GM12891 (cell line): ENCODE results near the gene INPP4A.

ENCODE experiments used
- DNase-seq: peaks from one replicate; pipeline ENCODE4 v3.0.0; 2011; ENCODE audit warnings: low spot score; ENCODE audit not compliant: insufficient read length
- FAIRE-seq: peaks from 2 replicates; lab custom pipeline; 2011; peaks lifted over from hg19 to GRCh38; lab: Jason Lieb, UNC
- PAX5 ChIP-seq: IDR thresholded peaks from 2 replicates; pipeline ENCODE4 v1.6.1; 2011; ENCODE audit warnings: low read length, moderate library complexity, mild to moderate bottlenecking; ENCODE audit not compliant: insufficient read depth, severe bottlenecking
- POLR2A ChIP-seq: IDR thresholded peaks from 2 replicates; pipeline ENCODE4 v1.6.1; 2011; ENCODE audit warnings: low read depth, low read length, control low read depth
- POLR2AphosphoS5 ChIP-seq: IDR thresholded peaks from 2 replicates; pipeline ENCODE4 v1.6.1; 2011; ENCODE audit warnings: low read depth, low read length, control low read depth
- POU2F2 ChIP-seq: IDR thresholded peaks from 2 replicates; pipeline ENCODE4 v1.6.1; 2011; ENCODE audit warnings: low read depth, mild to moderate bottlenecking, control low read depth, low read length, moderate library complexity
- SPI1 ChIP-seq: IDR thresholded peaks from 2 replicates; pipeline ENCODE4 v1.6.1; 2011; ENCODE audit warnings: low read depth, low read length, control low read depth
- TAF1 ChIP-seq: IDR thresholded peaks from 2 replicates; pipeline ENCODE4 v1.6.1; 2011; ENCODE audit warnings: low read depth, low read length, control low read depth

INPP4A gene

GRCh38 chr2:98568161-98568956 lies 123.7 kb downstream of the INPP4A start:
- TF ChIP-seq POU2F2 = no peak
- no peak for TF ChIP-seq PAX5
- FAIRE-seq (no peak), DNase-seq (no peak)

GRCh38 chr2:98569197-98569793 lies 124.6 kb downstream of the INPP4A start:
- DNase-seq (peak; percentile 74), FAIRE-seq (peak; percentile 87)
- TF ChIP-seq TAF1 = no peak
- no peak for TF ChIP-seq SPI1
- no peak for TF ChIP-seq PAX5
- TF ChIP-seq POU2F2 = no peak
- TF ChIP-seq POLR2AphosphoS5 = no peak
- TF ChIP-seq POLR2A = no peak

GRCh38 chr2:98569915-98570314 lies 125.3 kb downstream of the INPP4A start:
- TF ChIP-seq POLR2A (no peak), TAF1 (no peak), POLR2AphosphoS5 (no peak), PAX5 (no peak), SPI1 (no peak), POU2F2 (no peak)
- DNase-seq = no peak
- FAIRE-seq = no peak

GRCh38 chr2:98570356-98570755 lies 125.7 kb downstream of the INPP4A start:
- FAIRE-seq (no peak), DNase-seq (no peak)
- TF ChIP-seq POU2F2 (no peak), SPI1 (no peak), PAX5 (no peak), POLR2AphosphoS5 (no peak), POLR2A (no peak), TAF1 (no peak)

GRCh38 chr2:98571121-98571701 lies 126.6 kb downstream of the INPP4A start:
- no peak for FAIRE-seq
- no peak for TF ChIP-seq SPI1
- TF ChIP-seq POLR2A = no peak
- no peak for TF ChIP-seq PAX5
- DNase-seq = no peak

GRCh38 chr2:98571796-98572195 lies 127.1 kb downstream of the INPP4A start:
- DNase-seq (no peak), FAIRE-seq (no peak)
- no peak for TF ChIP-seq POU2F2
- TF ChIP-seq PAX5 = no peak
- no peak for TF ChIP-seq SPI1
- TF ChIP-seq POLR2AphosphoS5 = no peak
- TF ChIP-seq POLR2A = no peak
- TF ChIP-seq TAF1 = no peak

GRCh38 chr2:98572211-98572610 lies 127.6 kb downstream of the INPP4A start:
- TF ChIP-seq SPI1 (no peak), PAX5 (no peak), POLR2AphosphoS5 (no peak), TAF1 (no peak), POLR2A (no peak), POU2F2 (no peak)
- no peak for FAIRE-seq

GRCh38 chr2:98572676-98573075 lies 128.0 kb downstream of the INPP4A start:
- DNase-seq (no peak), FAIRE-seq (no peak)
- no peak for TF ChIP-seq POLR2AphosphoS5
- no peak for TF ChIP-seq SPI1
- TF ChIP-seq PAX5 = no peak
- TF ChIP-seq POLR2A = no peak
- TF ChIP-seq TAF1 = no peak
- no peak for TF ChIP-seq POU2F2

More at GRCh38 chr2:98572211-98572610, 127.6 kb downstream of the INPP4A start:
- DNase-seq = no peak

GRCh38 chr2:98573426-98573825 lies 128.8 kb downstream of the INPP4A start:
- TF ChIP-seq POU2F2 (no peak), PAX5 (no peak), TAF1 (no peak), POLR2A (no peak), POLR2AphosphoS5 (no peak), SPI1 (no peak)
- FAIRE-seq = no peak
- DNase-seq = no peak

- FAIRE-seq (no peak), DNase-seq (no peak)
- TF ChIP-seq POLR2A (no peak), TAF1 (no peak), PAX5 (no peak), POU2F2 (no peak), POLR2AphosphoS5 (no peak), SPI1 (no peak)
These were observed 132.1 kb downstream of the INPP4A start for GRCh38 chr2:98576666-98577312.
